Colonic mucosa (tissue), 4 donors: Measurements from ENCODE around the gene LMLN. TPM values are rescaled to one million over a fixed set of nuclear protein-coding genes. Genes with fewer than 3 reads are reported as not detected.

ENCODE experiments used
- DNase-seq: peaks from one replicate; pipeline ENCODE4 v3.0.0-alpha.2; 2020
- H3K27ac ChIP-seq: fragments of 200-600 bp; one replicate; pipeline ENCODE4 v1.8.0; 2021
- H3K27me3 ChIP-seq: fragments of 200-600 bp; one replicate; pipeline ENCODE4 v1.8.0; 2021
- H3K36me3 ChIP-seq: fragments of 200-600 bp; one replicate; pipeline ENCODE4 v1.8.0; 2021
- H3K4me1 ChIP-seq: fragments of 200-600 bp; one replicate; pipeline ENCODE4 v1.8.0; 2021; ENCODE audit warnings: mild to moderate bottlenecking
- H3K4me3 ChIP-seq: fragments of 200-600 bp; one replicate; pipeline ENCODE4 v1.8.0; 2021
- H3K9ac ChIP-seq, 2 donors: one replicate each; pipeline ENCODE4 v1.7.0; 2013; ENCODE audit warnings: control low read depth in 2 of 2, low read depth in 2 of 2, low read length in 2 of 2
- H3K9me3 ChIP-seq: fragments of 200-600 bp; one replicate; pipeline ENCODE4 v1.8.0; 2021
- CTCF ChIP-seq: fragments of 200-600 bp; IDR thresholded peaks from one replicate; pipeline ENCODE4 v1.8.0; 2022; ENCODE audit warnings: antibody characterized with exemption, mild to moderate bottlenecking
- intact Hi-C: fragments of 100-400 bp; cut with DNase I; formaldehyde crosslinking; loops from one replicate; pipeline ENCODE4 v1.14.1; 2022
- total RNA-seq, 2 donors: library from RNA; stranded (reverse); fragmentation: NEBNext Ultra II Directional in 1 of 2; extraction: Animal tissue kit (Norgen Biotek cat#: 25700) in 1 of 2; gene quantifications; one replicate each; pipeline ENCODE4 v1.2.1, GENCODE V29; 2021
- donor health status: healthy.
- donor health status: DM: no; HTN: no; CAD: no.
- donor health status: DM: no; HTN: no; CAD: no.

The LMLN gene
- total RNA-seq, 2 donors from 2014 or later: 5.0 to 5.9 TPM

DNA sequence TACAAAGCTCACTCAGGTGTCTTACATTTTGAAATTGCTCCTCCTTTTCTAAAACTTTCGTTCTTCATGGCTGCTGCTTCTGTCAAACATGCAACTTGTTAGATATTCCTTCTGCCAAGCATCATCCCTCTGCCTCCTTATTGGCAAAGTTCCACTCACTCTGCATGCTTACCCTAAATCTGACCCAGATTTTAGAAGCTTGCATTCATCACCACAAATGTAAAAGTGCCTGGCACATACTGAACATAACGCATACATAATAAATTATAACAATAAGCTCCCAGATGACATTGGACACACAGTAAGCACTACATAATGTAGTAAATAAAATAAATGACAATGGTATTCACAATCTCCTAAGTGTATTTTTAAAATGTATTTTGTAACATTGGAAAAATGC lies 107.4 kb downstream of the LMLN start:
- intact Hi-C loops: no loop called here
- no peaks in the 10 kb centered on the region for H3K36me3 ChIP-seq

DNA sequence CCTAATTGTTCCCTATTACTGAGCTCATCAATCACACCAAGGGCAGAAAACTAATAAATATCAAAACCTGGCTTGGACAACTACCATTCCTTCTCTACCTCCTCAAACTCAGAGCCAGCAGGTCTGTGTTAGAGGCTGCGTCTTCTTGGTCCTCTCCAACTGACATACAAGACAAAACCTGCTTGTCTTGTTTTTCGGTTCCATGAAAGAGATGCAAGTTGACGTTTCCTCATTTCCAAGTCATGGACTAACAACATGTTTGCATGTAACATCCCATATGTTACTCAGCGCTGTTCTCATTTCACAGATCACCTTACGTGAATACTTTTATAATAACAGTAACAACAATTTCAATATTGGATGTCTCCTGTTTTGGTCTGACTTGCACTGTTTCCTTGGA lies 110.9 kb downstream of the LMLN start:
- H3K27me3 ChIP-seq: no peaks in the 10 kb centered on the region

More for the DNA sequence above, 107.4 kb downstream of the LMLN start:
- TF ChIP-seq CTCF: no peak
- no peak overlapping the region for H3K4me3 ChIP-seq
- H3K27ac ChIP-seq: no peak overlapping the region
- no peak overlapping the region for H3K9ac ChIP-seq
- DNase-seq: no peak
- H3K27me3 ChIP-seq: no peaks in the 10 kb centered on the region
- H3K9me3 ChIP-seq: no peaks in the 10 kb centered on the region
- no peaks in the 10 kb centered on the region for H3K4me1 ChIP-seq

DNA sequence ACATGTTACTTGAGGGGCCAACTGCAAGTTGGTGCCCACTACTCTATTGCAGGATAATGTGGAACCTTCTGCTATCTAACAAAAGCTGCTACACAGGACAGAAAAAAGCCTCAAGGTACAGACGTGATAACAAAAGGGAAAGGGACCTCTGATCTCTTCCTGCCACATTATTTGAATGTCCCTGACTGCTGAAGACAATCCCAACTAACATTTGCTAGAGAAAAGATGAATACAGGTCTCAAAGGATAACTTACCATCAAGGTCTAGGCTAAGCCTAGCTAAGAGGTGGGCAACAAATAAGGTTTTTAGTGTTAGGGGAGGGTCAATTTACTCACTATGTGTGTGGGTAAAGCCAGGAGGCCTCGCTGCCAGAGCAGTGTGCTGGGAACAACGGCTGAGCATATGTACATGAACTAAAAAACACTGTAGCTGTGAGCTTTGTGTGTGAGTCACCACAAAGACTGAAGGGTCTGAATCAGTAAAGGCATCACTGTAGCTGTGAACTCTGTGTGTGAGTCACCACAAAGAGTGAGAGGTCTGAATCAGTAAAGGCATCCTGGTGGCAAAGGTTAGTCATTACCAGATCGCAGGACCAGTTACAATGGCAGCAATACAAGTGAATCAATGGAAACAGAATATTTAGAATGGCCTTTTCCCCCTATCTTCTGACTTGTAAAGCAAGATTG lies 111.7 kb downstream of the LMLN start:
- no peak overlapping the region for H3K27ac ChIP-seq
- H3K4me1 ChIP-seq: no peaks in the 10 kb centered on the region
- DNase-seq: no peak
- no peak overlapping the region for H3K9ac ChIP-seq
- no peaks in the 10 kb centered on the region for H3K27me3 ChIP-seq
- TF ChIP-seq CTCF: no peak
- no peak overlapping the region for H3K4me3 ChIP-seq
- intact Hi-C loops: no loop called here
- H3K36me3 ChIP-seq: no peaks in the 10 kb centered on the region
- H3K9me3 ChIP-seq: no peaks in the 10 kb centered on the region

More for the DNA sequence above, 110.9 kb downstream of the LMLN start:
- TF ChIP-seq CTCF: no peak
- Histone ChIP-seq H3K27ac (no peak overlapping the region), H3K4me1 (no peaks in the 10 kb centered on the region), H3K36me3 (no peaks in the 10 kb centered on the region), H3K9ac (no peak overlapping the region), H3K4me3 (no peak overlapping the region), H3K9me3 (no peaks in the 10 kb centered on the region)
- intact Hi-C loops: no loop called here
- DNase-seq: no peak

DNA sequence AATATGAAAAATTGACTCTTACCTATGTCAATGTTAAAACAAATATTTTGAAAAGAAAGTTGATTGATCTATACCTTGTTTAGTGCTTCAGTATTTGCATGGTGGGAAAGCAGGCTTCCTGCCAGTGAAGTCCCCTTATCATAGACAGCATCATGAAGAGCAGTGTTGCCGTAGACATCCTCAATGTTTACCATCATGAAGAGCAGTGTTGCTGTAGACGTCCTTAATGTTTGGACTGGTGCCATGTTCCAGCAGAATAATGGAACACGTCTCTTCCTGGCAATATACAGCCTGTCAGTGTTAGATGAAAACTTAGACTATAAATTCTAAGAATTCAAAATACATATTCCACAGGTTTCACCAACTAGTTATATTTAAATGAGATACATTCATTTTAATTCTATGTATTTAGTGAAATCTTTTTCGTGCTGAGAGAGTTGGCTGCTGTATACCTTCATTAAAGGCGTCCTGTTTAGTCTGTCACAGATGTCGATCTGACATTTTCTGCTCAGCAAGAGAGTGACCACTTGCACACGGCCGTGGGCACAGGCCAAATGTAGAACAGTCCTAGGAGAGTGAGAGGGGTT lies 116.8 kb downstream of the LMLN start:
- no peak for TF ChIP-seq CTCF
- intact Hi-C loops: no loop called here
- Histone ChIP-seq H3K4me1 (peaks cover 13% of the 10 kb centered on the region), H3K27ac (no peak overlapping the region), H3K27me3 (peaks cover 34% of the 10 kb centered on the region), H3K9me3 (no peaks in the 10 kb centered on the region), H3K9ac (no peak overlapping the region), H3K4me3 (no peak overlapping the region), H3K36me3 (no peaks in the 10 kb centered on the region)
- DNase-seq: no peak

GRCh38 chr3:198079771-198080520 lies 119.9 kb downstream of the LMLN start:
- intact Hi-C loops: no loop called here
- H3K27me3 ChIP-seq: peaks cover 41% of the 10 kb centered on the region
- peaks cover 13% of the 10 kb centered on the region for H3K4me1 ChIP-seq
- no peak overlapping the region for H3K27ac ChIP-seq
- H3K4me3 ChIP-seq: peak overlapping the region; percentile 39
- no peaks in the 10 kb centered on the region for H3K9me3 ChIP-seq
- H3K36me3 ChIP-seq: no peaks in the 10 kb centered on the region
- H3K9ac ChIP-seq: no peak overlapping the region
- no peak for TF ChIP-seq CTCF
- DNase-seq: peak; percentile 21
